Activated CD4-positive, alpha-beta memory T cell treated with anti-CD3 and anti-CD28 coated beads for 36 hours (primary cell): ENCODE results near the gene PTTG1. TPM values are rescaled to one million over a fixed set of nuclear protein-coding genes. Genes with fewer than 3 reads are reported as not detected.

Experiments
- CTCF ChIA-PET: fragments of 350-600 bp; sonication (Branson Sonifier 250); formaldehyde crosslinking; loops from one replicate; lab custom pipeline; 2021; ENCODE audit warnings: antibody characterized with exemption, inconsistent platforms; lab: Charles Lee
- POLR2A ChIA-PET: fragments of 350-600 bp; sonication (Branson Sonifier 250); formaldehyde crosslinking; loops from one replicate; lab custom pipeline; 2021; ENCODE audit warnings: antibody characterized with exemption; lab: Charles Lee
- DNase-seq: peaks from one replicate; pipeline ENCODE4 v3.0.0-alpha.2; 2020
- H3K27ac Mint-ChIP-seq: one replicate; pipeline ENCODE4 v1.8.0; 2021; ENCODE audit warnings: mixed read lengths
- H3K27me3 Mint-ChIP-seq: one replicate; pipeline ENCODE4 v1.8.0; 2021; ENCODE audit warnings: mixed read lengths
- H3K36me3 Mint-ChIP-seq: one replicate; pipeline ENCODE4 v1.8.0; 2021; ENCODE audit warnings: mixed read lengths
- H3K4me1 Mint-ChIP-seq: one replicate; pipeline ENCODE4 v1.8.0; 2021; ENCODE audit warnings: low read depth, mixed read lengths
- H3K4me3 Mint-ChIP-seq: one replicate; pipeline ENCODE4 v1.8.0; 2021; ENCODE audit warnings: mild to moderate bottlenecking, mixed read lengths
- H3K9me3 Mint-ChIP-seq: one replicate; pipeline ENCODE4 v1.8.0; 2021; ENCODE audit warnings: mixed read lengths
- intact Hi-C: fragments of 100-400 bp; cut with micrococcal nuclease; formaldehyde crosslinking; loops from one replicate; pipeline ENCODE4 v1.15.1; 2023
- total RNA-seq, 2 experiments: library from RNA; stranded (reverse); gene quantifications; one replicate each; pipeline ENCODE4 v1.2.3, GENCODE V29; 2021

The PTTG1 gene
- total RNA-seq, 2 experiments from 2014 or later = 228 to 236 TPM

DNA sequence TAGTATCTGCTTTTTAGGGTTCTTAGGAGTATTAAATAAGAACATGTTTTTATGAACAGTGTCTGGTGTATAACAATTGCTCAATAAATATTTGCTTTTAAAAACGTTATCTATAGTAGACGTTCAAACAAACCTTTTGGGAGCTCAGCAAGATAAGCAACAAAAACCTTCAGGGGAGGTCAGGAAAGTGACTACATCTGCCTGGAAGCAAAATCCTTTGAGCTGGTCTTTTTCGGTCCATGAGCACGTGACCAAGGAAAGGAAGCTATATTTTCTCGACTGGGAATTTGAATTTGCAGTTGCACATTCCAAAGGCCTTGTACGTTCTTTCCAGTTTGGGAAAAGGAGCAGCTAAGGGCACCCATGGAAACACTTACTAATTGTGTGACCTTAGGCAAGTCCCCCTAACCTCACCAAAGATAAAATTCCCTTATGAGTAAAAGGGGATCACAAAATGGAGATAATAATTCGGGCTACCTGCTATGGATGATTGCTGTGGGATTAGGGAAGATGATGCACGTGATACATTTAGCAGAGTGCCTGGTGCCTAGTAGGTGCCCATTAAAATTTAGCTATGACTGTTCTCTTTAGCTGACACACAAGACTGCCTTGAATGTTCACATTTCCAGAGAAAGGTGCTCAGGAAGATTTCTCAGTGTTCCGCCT, 45.4 kb downstream of the PTTG1 start:
- Mint-ChIP-seq H3K27ac (peak overlapping the region; percentile 98), H3K9me3 (no peaks in the 10 kb centered on the region), H3K4me1 (peaks cover 62% of the 10 kb centered on the region), H3K4me3 (peak overlapping the region; percentile 98), H3K27me3 (no peaks in the 10 kb centered on the region), H3K36me3 (peaks cover 28% of the 10 kb centered on the region)
- POLR2A ChIA-PET = interaction anchor here (1.6 to 3.5 kb wide), 7 partner anchors 12 to 72 kb away, joined by 6 to 37 read pairs (median 17); partner anchors contain the start of genes PTTG1 and SLU7
- no peak for DNase-seq
- intact Hi-C loops = loop anchor here (1.0 kb wide), 2 partner anchors 29 to 72 kb away; no protein-coding TSS in a partner anchor
- CTCF ChIA-PET = interaction anchor here (1.2 to 6.3 kb wide), 10 partner anchors 11 to 45 kb away, joined by 3 to 115 read pairs (median 4); partner anchors contain the start of gene PTTG1

- POLR2A ChIA-PET = interaction anchor here (1.0 to 3.5 kb wide), 11 partner anchors 11 to 72 kb away, joined by 3 to 37 read pairs (median 10); partner anchors contain the start of genes PTTG1 and SLU7
- H3K27me3 Mint-ChIP-seq = no peaks in the 10 kb centered on the region
- H3K36me3 Mint-ChIP-seq = peaks cover 34% of the 10 kb centered on the region
- peak overlapping the region; percentile 98 for H3K27ac Mint-ChIP-seq
- H3K4me3 Mint-ChIP-seq = peak overlapping the region; percentile 98
- no peaks in the 10 kb centered on the region for H3K9me3 Mint-ChIP-seq
- peak; percentile 91 for DNase-seq
- CTCF ChIA-PET = interaction anchor here (1.0 to 6.3 kb wide), 10 partner anchors 9 to 45 kb away, joined by 3 to 115 read pairs (median 5); partner anchors contain the start of gene PTTG1
- intact Hi-C loops = loop anchor here (1.0 to 2.0 kb wide), 7 partner anchors 10 to 1261 kb away; partner anchors contain the start of gene PTTG1
- H3K4me1 Mint-ChIP-seq = peaks cover 65% of the 10 kb centered on the region
Measured at GRCh38 chr5:160467555-160468362, 46.1 kb downstream of the PTTG1 start.

- H3K27me3 Mint-ChIP-seq = no peaks in the 10 kb centered on the region
- ChIA-PET CTCF (interaction anchor here (1.0 to 6.3 kb wide), 7 partner anchors 9 to 46 kb away, joined by 4 to 115 read pairs (median 6); partner anchors contain the start of gene PTTG1), POLR2A (interaction anchor here (1.0 to 3.5 kb wide), 11 partner anchors 10 to 71 kb away, joined by 3 to 37 read pairs (median 10); partner anchors contain the start of genes PTTG1 and SLU7)
- H3K9me3 Mint-ChIP-seq = no peaks in the 10 kb centered on the region
- peaks cover 39% of the 10 kb centered on the region for H3K36me3 Mint-ChIP-seq
- H3K27ac Mint-ChIP-seq = peak overlapping the region; percentile 98
- intact Hi-C loops = loop anchor here (1.0 to 2.0 kb wide), 5 partner anchors 9 to 1262 kb away; partner anchors contain the start of gene PTTG1
- peak overlapping the region; percentile 98 for H3K4me3 Mint-ChIP-seq
- DNase-seq = no peak
- peaks cover 70% of the 10 kb centered on the region for H3K4me1 Mint-ChIP-seq
Measured at GRCh38 chr5:160468363-160468975, 46.8 kb downstream of the PTTG1 start.

DNA sequence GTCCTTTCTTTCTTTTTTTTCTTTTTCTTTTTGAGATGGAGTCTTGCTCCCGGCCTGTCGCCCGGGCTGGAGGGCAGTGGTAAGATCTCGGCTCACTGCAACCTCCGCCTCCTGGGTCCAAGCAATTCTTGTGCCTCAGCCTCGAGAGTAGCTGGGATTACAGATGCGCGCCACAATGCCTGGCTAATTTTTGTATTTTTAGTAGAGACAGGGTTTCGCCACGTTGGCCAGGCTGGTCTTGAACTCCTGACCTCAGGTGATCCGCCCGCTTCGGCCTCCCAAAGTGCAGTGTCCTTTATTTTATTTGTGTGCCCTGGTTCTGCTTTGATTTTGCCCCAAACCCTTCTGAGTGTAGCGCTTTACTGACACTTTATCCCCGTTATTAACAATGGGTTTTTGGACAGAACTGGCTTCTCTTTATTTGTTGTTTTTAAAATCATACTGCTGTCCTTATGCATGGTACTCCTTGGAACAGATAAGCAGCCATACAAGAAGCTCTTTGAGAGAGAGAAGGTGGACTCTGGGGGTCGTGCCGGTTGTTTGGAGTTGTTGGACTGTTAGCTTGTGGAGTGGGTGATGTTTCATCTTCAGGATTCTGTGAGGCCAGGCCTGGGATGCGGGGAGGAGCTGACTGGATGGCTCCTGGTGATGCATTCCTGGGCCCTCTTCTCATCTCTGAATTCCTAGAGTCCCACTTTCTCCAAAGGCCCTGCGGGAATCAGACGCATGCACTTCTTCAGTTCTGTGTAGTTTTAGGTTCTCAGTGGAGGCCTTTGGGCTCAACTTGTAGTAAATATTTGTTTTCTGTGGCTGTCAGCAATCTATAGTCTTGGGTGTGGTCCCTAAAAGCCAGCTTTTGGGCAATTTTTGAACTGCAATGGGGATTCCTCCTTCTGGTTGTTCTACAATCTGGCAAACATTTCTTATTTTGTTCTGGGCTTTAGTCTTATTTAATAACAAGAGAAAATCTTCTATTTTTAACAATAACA, 47.8 kb downstream of the PTTG1 start:
- ChIA-PET POLR2A (interaction anchor here (1.2 to 3.5 kb wide), 3 partner anchors 9 to 47 kb away, joined by 4 to 30 read pairs (median 17); partner anchors contain the start of gene PTTG1), CTCF (interaction anchor here (1.0 to 1.6 kb wide), 3 partner anchors 31 to 38 kb away, joined by 3 to 7 read pairs (median 7); no protein-coding TSS in a partner anchor)
- peak overlapping the region; percentile 98 for H3K27ac Mint-ChIP-seq
- peak; percentile 31 for DNase-seq
- intact Hi-C loops = loop anchor here (2.0 kb wide), 1 partner anchor 1263 kb away; no protein-coding TSS in a partner anchor
- peak overlapping the region; percentile 98 for H3K4me3 Mint-ChIP-seq
- no peaks in the 10 kb centered on the region for H3K27me3 Mint-ChIP-seq
- no peaks in the 10 kb centered on the region for H3K9me3 Mint-ChIP-seq
- peaks cover 42% of the 10 kb centered on the region for H3K36me3 Mint-ChIP-seq
- peaks cover 68% of the 10 kb centered on the region for H3K4me1 Mint-ChIP-seq

DNA sequence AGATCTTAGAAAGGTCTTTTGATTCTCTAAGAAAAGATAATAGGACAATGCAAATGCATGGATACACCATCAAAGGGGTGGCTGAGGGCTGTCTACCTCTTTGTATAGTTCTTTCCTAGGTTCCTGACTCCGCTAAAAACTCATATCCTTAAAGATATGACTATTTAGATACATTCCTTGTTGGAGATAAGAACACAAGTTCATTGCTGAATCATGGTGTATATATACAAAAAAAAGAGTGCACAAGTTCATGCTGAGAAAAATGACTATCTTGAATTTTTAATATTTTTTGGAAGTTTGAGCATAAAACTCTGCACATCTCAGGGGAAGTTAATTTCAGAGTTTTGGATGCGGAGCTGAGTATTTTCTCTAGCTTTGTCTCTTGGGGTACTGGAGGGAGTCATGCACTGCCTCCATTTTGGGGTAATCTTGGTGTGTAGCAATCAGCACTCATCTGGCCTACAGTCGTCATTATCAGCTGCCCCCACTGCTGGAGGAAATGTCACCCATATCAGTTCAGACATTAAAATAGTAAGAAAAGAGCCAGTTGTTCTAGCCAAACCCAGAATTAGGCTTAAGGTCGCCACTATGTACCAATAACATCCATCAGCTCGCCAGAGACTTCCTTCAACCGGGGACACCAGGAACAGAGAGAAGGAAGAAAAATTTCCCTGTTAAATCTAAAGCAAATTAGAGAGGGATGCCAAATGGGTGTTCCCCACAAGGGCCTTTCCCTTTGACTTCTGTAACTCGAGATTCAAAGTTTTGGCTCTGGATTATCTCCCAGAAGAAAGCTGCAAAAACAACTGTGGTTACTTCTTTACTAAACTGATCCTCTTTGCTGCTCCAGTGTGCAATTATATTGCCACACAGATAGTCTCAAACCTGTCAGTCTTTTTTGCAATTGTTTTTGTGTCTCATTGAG, 49.0 kb downstream of the PTTG1 start:
- intact Hi-C loops = no loop called here
- POLR2A ChIA-PET = interaction anchor here (1.0 to 1.2 kb wide), 3 partner anchors 32 to 49 kb away, joined by 4 read pairs; partner anchors contain the start of gene PTTG1
- peak; percentile 30 for DNase-seq
- CTCF ChIA-PET = interaction anchor here (1.6 to 2.1 kb wide), 2 partner anchors 32 to 37 kb away, joined by 7 to 12 read pairs; no protein-coding TSS in a partner anchor
- Mint-ChIP-seq H3K27ac (peak overlapping the region; percentile 94), H3K27me3 (no peaks in the 10 kb centered on the region), H3K9me3 (no peaks in the 10 kb centered on the region), H3K36me3 (peaks cover 47% of the 10 kb centered on the region), H3K4me1 (peaks cover 69% of the 10 kb centered on the region), H3K4me3 (peak overlapping the region; percentile 98)

- no peaks in the 10 kb centered on the region for H3K27me3 Mint-ChIP-seq
- H3K9me3 Mint-ChIP-seq = no peaks in the 10 kb centered on the region
- peak overlapping the region; percentile 98 for H3K4me3 Mint-ChIP-seq
- peaks cover 53% of the 10 kb centered on the region for H3K36me3 Mint-ChIP-seq
- intact Hi-C loops = no loop called here
- peak overlapping the region; percentile 94 for H3K27ac Mint-ChIP-seq
- ChIA-PET CTCF (interaction anchor here (2.1 kb wide), 1 partner anchor 33 kb away, joined by 12 read pairs; no protein-coding TSS in a partner anchor), POLR2A (interaction anchor here (1.0 kb wide), 1 partner anchor 50 kb away, joined by 4 read pairs; the partner anchor contains the start of gene PTTG1)
- H3K4me1 Mint-ChIP-seq = peaks cover 68% of the 10 kb centered on the region
- no peak for DNase-seq
Measured at GRCh38 chr5:160471761-160472160, 50.1 kb downstream of the PTTG1 start.

GRCh38 chr5:160472482-160472881, 50.8 kb downstream of the PTTG1 start:
- peak overlapping the region; percentile 94 for H3K27ac Mint-ChIP-seq
- CTCF ChIA-PET = no interaction called here
- H3K9me3 Mint-ChIP-seq = no peaks in the 10 kb centered on the region
- peak overlapping the region; percentile 98 for H3K4me3 Mint-ChIP-seq
- intact Hi-C loops = no loop called here
- H3K36me3 Mint-ChIP-seq = peaks cover 60% of the 10 kb centered on the region
- POLR2A ChIA-PET = no interaction called here
- DNase-seq = no peak
- no peaks in the 10 kb centered on the region for H3K27me3 Mint-ChIP-seq
- peaks cover 68% of the 10 kb centered on the region for H3K4me1 Mint-ChIP-seq

GRCh38 chr5:160473681-160474080, 52.0 kb downstream of the PTTG1 start:
- peaks cover 76% of the 10 kb centered on the region for H3K4me1 Mint-ChIP-seq
- no peaks in the 10 kb centered on the region for H3K9me3 Mint-ChIP-seq
- intact Hi-C loops = no loop called here
- CTCF ChIA-PET = interaction anchor here (0.8 to 3.0 kb wide), 4 partner anchors 35 to 48 kb away, joined by 3 to 25 read pairs (median 4); no protein-coding TSS in a partner anchor
- H3K27me3 Mint-ChIP-seq = no peaks in the 10 kb centered on the region
- H3K27ac Mint-ChIP-seq = peak overlapping the region; percentile 94
- POLR2A ChIA-PET = interaction anchor here (1.0 to 1.8 kb wide), 3 partner anchors 16 to 55 kb away, joined by 3 to 7 read pairs (median 6); partner anchors contain the start of gene SLU7
- H3K4me3 Mint-ChIP-seq = peak overlapping the region; percentile 98
- peaks cover 61% of the 10 kb centered on the region for H3K36me3 Mint-ChIP-seq
- no peak for DNase-seq

- H3K9me3 Mint-ChIP-seq = no peaks in the 10 kb centered on the region
- no peaks in the 10 kb centered on the region for H3K27me3 Mint-ChIP-seq
- intact Hi-C loops = no loop called here
- peak; percentile 30 for DNase-seq
- peak overlapping the region; percentile 94 for H3K27ac Mint-ChIP-seq
- POLR2A ChIA-PET = interaction anchor here (1.4 to 1.8 kb wide), 2 partner anchors 33 to 55 kb away, joined by 6 to 7 read pairs; partner anchors contain the start of gene SLU7
- H3K4me3 Mint-ChIP-seq = peak overlapping the region; percentile 98
- CTCF ChIA-PET = interaction anchor here (1.1 to 3.0 kb wide), 2 partner anchors 35 to 49 kb away, joined by 3 to 25 read pairs; no protein-coding TSS in a partner anchor
- peaks cover 79% of the 10 kb centered on the region for H3K4me1 Mint-ChIP-seq
- H3K36me3 Mint-ChIP-seq = peaks cover 60% of the 10 kb centered on the region
Measured at GRCh38 chr5:160474084-160474483, 52.4 kb downstream of the PTTG1 start.
